Trophoblast cell (in vitro differentiated cells and primary cell): ENCODE measurements around the gene LAMP1.
A peak's percentile ranks its signal among the peaks of the same experiment; 100 is the strongest.

Experiments used
- DNase-seq, 2 donors: peaks; one replicate each; pipeline ENCODE4 v3.0.0-alpha.2; 2016
- H2AFZ ChIP-seq: 2 replicates; pipeline ENCODE4 v1.6.1; 2013; ENCODE audit warnings: low read length, moderate library complexity, mild to moderate bottlenecking; ENCODE audit not compliant: insufficient read depth, poor library complexity
- H2AK5ac ChIP-seq: 2 replicates; pipeline ENCODE4 v1.6.1; 2013; ENCODE audit warnings: mild to moderate bottlenecking, low read length
- H2BK120ac ChIP-seq: 2 replicates; pipeline ENCODE4 v1.6.1; 2013; ENCODE audit warnings: low read length, mild to moderate bottlenecking, moderate library complexity; ENCODE audit not compliant: insufficient read depth, poor library complexity
- H2BK12ac ChIP-seq: 2 replicates; pipeline ENCODE4 v1.6.1; 2013; ENCODE audit warnings: mild to moderate bottlenecking, low read length, moderate library complexity
- H2BK5ac ChIP-seq: 2 replicates; pipeline ENCODE4 v1.6.1; 2013; ENCODE audit warnings: low read length, low read depth, moderate library complexity, mild to moderate bottlenecking; ENCODE audit not compliant: poor library complexity
- H3K14ac ChIP-seq: 2 replicates; pipeline ENCODE4 v1.6.1; 2013; ENCODE audit warnings: mild to moderate bottlenecking, low read length
- H3K18ac ChIP-seq: 2 replicates; pipeline ENCODE4 v1.6.1; 2013; ENCODE audit warnings: mild to moderate bottlenecking, low read length
- H3K23ac ChIP-seq: 2 replicates; pipeline ENCODE4 v1.6.1; 2013; ENCODE audit warnings: low read length
- H3K27ac ChIP-seq: 2 replicates; pipeline ENCODE4 v1.5.1; 2013; ENCODE audit warnings: low read depth, mild to moderate bottlenecking, inconsistent platforms, low read length, moderate library complexity
- H3K27me3 ChIP-seq: 2 replicates; pipeline ENCODE4 v1.6.1; 2013; ENCODE audit warnings: inconsistent platforms, mild to moderate bottlenecking, low read length, moderate library complexity; ENCODE audit not compliant: insufficient read depth
- H3K36me3 ChIP-seq, 2 experiments: 1 replicate in 1 of 2; 2 replicates in 1 of 2; pipeline ENCODE4 v1.6.1; 2013; ENCODE audit warnings: low read length in 2 of 2, mild to moderate bottlenecking in 2 of 2, moderate library complexity in 1 of 2; ENCODE audit not compliant: insufficient read depth in 2 of 2, control insufficient read depth in 1 of 2
- H3K4ac ChIP-seq: 2 replicates; pipeline ENCODE4 v1.6.1; 2013; ENCODE audit warnings: low read depth, mild to moderate bottlenecking, low read length, moderate library complexity
- H3K4me1 ChIP-seq, 2 experiments: 1 replicate in 1 of 2; 2 replicates in 1 of 2; pipeline ENCODE4 v1.6.1; 2013; ENCODE audit warnings: low read length in 2 of 2, mild to moderate bottlenecking in 2 of 2, moderate library complexity in 1 of 2; ENCODE audit not compliant: insufficient read depth in 2 of 2, control insufficient read depth in 1 of 2
- H3K4me2 ChIP-seq: 2 replicates; pipeline ENCODE4 v1.6.1; 2013; ENCODE audit warnings: inconsistent platforms, mild to moderate bottlenecking, low read length, moderate library complexity
- H3K4me3 ChIP-seq: 2 replicates; pipeline ENCODE4 v1.5.1; 2013; ENCODE audit warnings: mild to moderate bottlenecking, low read depth, low read length, inconsistent platforms
- H3K79me1 ChIP-seq: one replicate; pipeline ENCODE4 v1.6.1; 2013; ENCODE audit warnings: low read length
- H3K79me2 ChIP-seq: 2 replicates; pipeline ENCODE4 v1.6.1; 2013; ENCODE audit warnings: low read length, mild to moderate bottlenecking; ENCODE audit not compliant: control insufficient read depth, insufficient read depth, poor library complexity
- H3K9ac ChIP-seq: 2 replicates; pipeline ENCODE4 v1.6.1; 2013; ENCODE audit warnings: mild to moderate bottlenecking, low read length
- H3K9me3 ChIP-seq: 2 replicates; pipeline ENCODE4 v1.6.1; 2013; ENCODE audit warnings: low read depth, mild to moderate bottlenecking, control low read depth, inconsistent platforms, low read length; ENCODE audit not compliant: insufficient read depth
- H4K12ac ChIP-seq: 2 replicates; pipeline ENCODE4 v1.6.1; 2013; ENCODE audit warnings: low read depth, mild to moderate bottlenecking, low read length, moderate library complexity
- H4K8ac ChIP-seq: 2 replicates; pipeline ENCODE4 v1.6.1; 2013; ENCODE audit warnings: low read depth, mild to moderate bottlenecking, low read length, moderate library complexity
- H4K91ac ChIP-seq: one replicate; pipeline ENCODE4 v1.6.1; 2013; ENCODE audit warnings: low read depth, mild to moderate bottlenecking, low read length, moderate library complexity
- WGBS: extraction: QIAGEN DNeasy Blood & Tissue Kit; methylation state at CpG from one replicate; pipeline ENCODE4 v1.1.7; 2013; ENCODE audit warnings: missing lambda C conversion rate; ENCODE audit not compliant: insufficient read length, insufficient coverage; ENCODE audit errors: extremely low coverage; 5-methylcytosine and 5-hydroxymethylcytosine counted together

Gene LAMP1

DNA sequence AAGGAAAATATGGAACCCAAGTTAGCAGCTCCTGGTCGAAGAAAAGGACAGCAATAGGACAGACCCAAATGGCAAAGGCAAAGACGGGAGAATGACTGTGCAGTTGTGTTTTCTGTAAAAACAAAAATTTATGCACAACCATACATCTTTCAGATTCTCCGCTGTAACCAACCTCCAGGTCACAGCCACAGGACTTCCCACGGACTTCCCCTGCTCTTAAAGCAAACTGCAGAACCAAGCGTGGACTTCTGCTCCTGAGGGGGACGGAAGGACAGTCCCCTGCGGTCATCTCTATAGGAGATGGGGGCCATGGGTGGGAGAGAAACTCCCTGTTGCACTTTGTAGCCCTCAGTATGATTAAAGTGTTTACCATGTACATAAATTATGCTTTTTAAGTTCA, 64.4 kb downstream of the LAMP1 start:
- Histone ChIP-seq H3K9me3 (no peaks in the 10 kb centered on the region), H3K79me2 (peaks cover 4% of the 10 kb centered on the region), H3K4me1 (peaks cover 0 to 6% of the 10 kb centered on the region in 2 experiments), H4K8ac (no peak overlapping the region), H3K4me3 (no peak overlapping the region), H3K9ac (no peak overlapping the region), H3K27ac (no peak overlapping the region), H4K12ac (no peak overlapping the region), H2AK5ac (no peak overlapping the region), H4K91ac (no peak overlapping the region), H3K18ac (no peak overlapping the region), H3K27me3 (no peaks in the 10 kb centered on the region), H3K14ac (no peak overlapping the region), H3K36me3 (no peaks in the 10 kb centered on the region), H2BK5ac (no peak overlapping the region), H3K4ac (no peak overlapping the region), H2AFZ (no peak overlapping the region), H3K79me1 (peaks cover 5% of the 10 kb centered on the region), H3K4me2 (no peak overlapping the region), H2BK120ac (no peak overlapping the region), H3K23ac (no peak overlapping the region), H2BK12ac (no peak overlapping the region)
- no peak for DNase-seq
- whole genome bisulfite sequencing: no CpG with 5 or more reads among the region's 7 CpGs

DNA sequence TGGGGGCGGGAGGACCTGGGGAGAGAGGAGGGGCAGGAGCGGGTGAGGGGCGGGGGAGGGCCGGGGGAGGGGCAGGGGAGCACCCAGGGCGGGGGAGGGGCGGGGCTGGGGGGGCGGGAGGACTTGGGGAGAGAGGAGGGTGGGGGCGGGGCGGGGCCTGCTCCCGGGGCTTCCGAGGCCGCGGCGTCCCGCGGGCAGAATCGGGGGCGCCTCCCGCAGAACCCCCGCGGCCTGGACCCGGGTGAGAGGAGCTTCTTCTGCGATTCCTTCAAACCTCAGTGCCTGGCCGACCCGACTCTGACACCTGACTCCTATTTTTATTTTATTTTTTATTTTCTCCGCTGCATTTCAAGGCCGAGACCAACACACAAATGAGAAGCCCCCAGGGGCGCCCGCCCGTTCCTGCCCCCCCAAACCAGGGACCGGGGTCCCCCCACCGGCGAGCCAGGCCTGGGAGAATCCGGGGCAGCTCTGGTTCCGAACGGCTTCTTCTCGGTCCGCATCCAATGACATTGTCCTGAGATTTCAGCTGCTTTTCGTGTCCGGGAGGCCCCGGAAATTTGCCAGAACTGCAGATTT, 67.4 kb downstream of the LAMP1 start:
- H3K27me3 ChIP-seq: no peaks in the 10 kb centered on the region
- DNase-seq: no peak
- H3K9ac ChIP-seq: no peak overlapping the region
- H3K79me1 ChIP-seq: peaks cover 5% of the 10 kb centered on the region
- no peak overlapping the region for H2BK5ac ChIP-seq
- H4K91ac ChIP-seq: peak overlapping the region; percentile 18
- no peak overlapping the region for H2AK5ac ChIP-seq
- H3K23ac ChIP-seq: no peak overlapping the region
- H2BK12ac ChIP-seq: no peak overlapping the region
- no peaks in the 10 kb centered on the region for H3K9me3 ChIP-seq
- no peak overlapping the region for H3K18ac ChIP-seq
- H3K4me2 ChIP-seq: peak overlapping the region; percentile 40
- H2BK120ac ChIP-seq: no peak overlapping the region
- H4K8ac ChIP-seq: no peak overlapping the region
- H3K79me2 ChIP-seq: peaks cover 4% of the 10 kb centered on the region
- H3K4me3 ChIP-seq: no peak overlapping the region
- H2AFZ ChIP-seq: no peak overlapping the region
- H3K4ac ChIP-seq: no peak overlapping the region
- no peak overlapping the region for H3K14ac ChIP-seq
- no peak overlapping the region for H4K12ac ChIP-seq
- WGBS: no CpG with 5 or more reads among the region's 41 CpGs
- H3K4me1 ChIP-seq: peaks cover 3 to 11% of the 10 kb centered on the region in 2 experiments
- no peaks in the 10 kb centered on the region for H3K36me3 ChIP-seq
- no peak overlapping the region for H3K27ac ChIP-seq

DNA sequence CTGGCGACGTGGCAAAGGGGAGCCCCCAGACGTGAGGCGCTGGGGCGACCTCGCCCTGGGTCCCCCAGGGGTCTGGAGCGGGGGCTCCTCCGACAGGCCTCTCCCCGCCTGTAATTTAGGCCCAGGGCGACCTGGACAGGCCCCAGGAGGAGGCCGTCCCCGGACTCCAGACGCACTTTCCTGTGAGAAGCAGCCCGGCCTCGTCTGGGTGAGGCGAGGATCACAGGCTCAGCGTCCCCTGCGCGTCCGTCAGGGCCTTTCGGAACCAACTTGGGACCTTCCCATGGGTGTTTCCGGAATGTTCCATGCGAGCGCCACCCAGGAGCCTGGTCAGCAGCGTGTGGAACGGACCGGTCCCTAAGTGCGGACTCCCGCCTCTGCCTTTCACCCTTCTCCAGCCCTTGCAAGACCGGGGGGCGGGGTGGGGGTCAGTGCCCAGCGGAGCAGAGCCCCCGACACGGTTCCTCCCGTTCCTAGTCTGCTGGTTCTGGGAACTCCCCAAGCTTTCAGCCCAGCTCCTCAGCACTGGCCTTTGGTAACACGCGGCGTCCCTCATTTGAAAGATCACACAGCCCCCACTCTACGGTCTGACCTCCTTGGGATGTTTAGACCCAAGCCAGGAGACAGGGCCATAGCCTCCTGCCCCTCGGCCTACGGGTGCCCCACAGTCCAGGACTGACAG, 68.0 kb downstream of the LAMP1 start:
- Histone ChIP-seq H3K4me2 (no peak overlapping the region), H3K27me3 (no peaks in the 10 kb centered on the region), H3K18ac (no peak overlapping the region), H2AK5ac (no peak overlapping the region), H3K4me1 (peaks cover 3 to 11% of the 10 kb centered on the region in 2 experiments), H3K79me1 (peaks cover 5% of the 10 kb centered on the region), H3K14ac (no peak overlapping the region), H2BK5ac (no peak overlapping the region), H2AFZ (no peak overlapping the region), H2BK120ac (no peak overlapping the region), H3K4me3 (no peak overlapping the region), H4K8ac (no peak overlapping the region), H3K27ac (no peak overlapping the region), H2BK12ac (no peak overlapping the region), H4K91ac (no peak overlapping the region), H4K12ac (no peak overlapping the region), H3K4ac (no peak overlapping the region), H3K79me2 (peaks cover 4% of the 10 kb centered on the region), H3K36me3 (no peaks in the 10 kb centered on the region), H3K9me3 (no peaks in the 10 kb centered on the region), H3K23ac (no peak overlapping the region), H3K9ac (no peak overlapping the region)
- no peak for DNase-seq
- no CpG with 5 or more reads among the region's 41 CpGs for WGBS

DNA sequence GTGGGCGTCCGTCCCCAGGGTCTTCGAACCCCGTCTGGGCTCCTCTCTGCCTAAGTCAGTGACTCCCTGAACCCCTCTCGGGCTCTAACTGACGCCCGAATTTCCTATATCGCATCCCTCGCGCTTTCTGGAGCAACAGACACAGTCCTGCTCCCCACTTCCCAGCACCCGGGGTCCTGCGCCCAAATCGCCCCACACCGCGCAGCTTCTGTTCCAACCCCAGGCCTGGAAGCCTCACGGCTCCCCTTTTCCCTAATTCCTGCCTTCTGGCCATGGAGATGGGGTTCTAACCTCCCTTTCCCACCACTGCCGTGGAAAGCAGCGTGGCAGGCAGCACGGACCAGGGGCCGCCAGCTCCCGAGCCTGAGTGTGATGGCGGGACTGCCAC, 68.5 kb downstream of the LAMP1 start:
- H3K36me3 ChIP-seq: no peaks in the 10 kb centered on the region
- H3K27ac ChIP-seq: no peak overlapping the region
- no peak overlapping the region for H3K18ac ChIP-seq
- WGBS: no CpG with 5 or more reads among the region's 22 CpGs
- H3K4me3 ChIP-seq: no peak overlapping the region
- no peak overlapping the region for H2AK5ac ChIP-seq
- H4K8ac ChIP-seq: no peak overlapping the region
- H3K14ac ChIP-seq: no peak overlapping the region
- H4K91ac ChIP-seq: no peak overlapping the region
- H3K4me1 ChIP-seq: peaks cover 3 to 11% of the 10 kb centered on the region in 2 experiments
- H2BK5ac ChIP-seq: no peak overlapping the region
- no peak overlapping the region for H3K4ac ChIP-seq
- no peak overlapping the region for H2AFZ ChIP-seq
- peaks cover 4% of the 10 kb centered on the region for H3K79me2 ChIP-seq
- no peak overlapping the region for H3K9ac ChIP-seq
- H2BK12ac ChIP-seq: no peak overlapping the region
- no peak overlapping the region for H4K12ac ChIP-seq
- no peaks in the 10 kb centered on the region for H3K27me3 ChIP-seq
- no peaks in the 10 kb centered on the region for H3K9me3 ChIP-seq
- H3K4me2 ChIP-seq: no peak overlapping the region
- DNase-seq: no peak
- no peak overlapping the region for H3K23ac ChIP-seq
- H3K79me1 ChIP-seq: peaks cover 5% of the 10 kb centered on the region
- H2BK120ac ChIP-seq: no peak overlapping the region
